GM12874 (cell line): ENCODE data around the gene WDR20.

ENCODE experiments used
- TF ChIP-seq, protein P1 (sequence below): IDR thresholded peaks from 2 replicates; pipeline ENCODE4 v1.5.1; 2011; ENCODE audit warnings: low read depth, mild to moderate bottlenecking, control low read depth, low read length, moderate library complexity; ENCODE audit not compliant: insufficient read depth

The WDR20 gene

DNA sequence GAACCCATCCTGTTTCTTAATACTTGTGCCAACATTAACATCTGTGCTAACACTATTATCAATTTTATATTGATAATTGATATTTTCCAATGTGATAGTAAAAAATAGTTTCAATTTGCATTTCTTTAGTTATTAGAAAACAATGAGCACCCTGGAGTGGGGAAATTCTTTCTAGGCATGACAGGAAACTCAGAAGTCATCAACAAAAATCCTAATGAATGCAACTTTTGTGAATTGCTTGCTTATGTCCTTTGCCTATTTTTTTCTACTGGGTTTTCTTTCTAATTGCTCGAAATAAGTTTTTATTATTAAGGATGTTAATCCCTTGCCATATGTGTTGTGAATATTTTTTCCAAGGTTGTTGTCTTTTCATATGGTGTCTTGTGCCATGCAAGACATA is 18.1 kb upstream of the WDR20 start:
- TF ChIP-seq, protein P1, sequence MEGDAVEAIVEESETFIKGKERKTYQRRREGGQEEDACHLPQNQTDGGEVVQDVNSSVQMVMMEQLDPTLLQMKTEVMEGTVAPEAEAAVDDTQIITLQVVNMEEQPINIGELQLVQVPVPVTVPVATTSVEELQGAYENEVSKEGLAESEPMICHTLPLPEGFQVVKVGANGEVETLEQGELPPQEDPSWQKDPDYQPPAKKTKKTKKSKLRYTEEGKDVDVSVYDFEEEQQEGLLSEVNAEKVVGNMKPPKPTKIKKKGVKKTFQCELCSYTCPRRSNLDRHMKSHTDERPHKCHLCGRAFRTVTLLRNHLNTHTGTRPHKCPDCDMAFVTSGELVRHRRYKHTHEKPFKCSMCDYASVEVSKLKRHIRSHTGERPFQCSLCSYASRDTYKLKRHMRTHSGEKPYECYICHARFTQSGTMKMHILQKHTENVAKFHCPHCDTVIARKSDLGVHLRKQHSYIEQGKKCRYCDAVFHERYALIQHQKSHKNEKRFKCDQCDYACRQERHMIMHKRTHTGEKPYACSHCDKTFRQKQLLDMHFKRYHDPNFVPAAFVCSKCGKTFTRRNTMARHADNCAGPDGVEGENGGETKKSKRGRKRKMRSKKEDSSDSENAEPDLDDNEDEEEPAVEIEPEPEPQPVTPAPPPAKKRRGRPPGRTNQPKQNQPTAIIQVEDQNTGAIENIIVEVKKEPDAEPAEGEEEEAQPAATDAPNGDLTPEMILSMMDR, result no peak

- TF ChIP-seq, protein P1, result no peak
These were observed 15.3 kb upstream of the WDR20 start for GRCh38 chr14:102124419-102124818.

- TF ChIP-seq, protein P1, result no peak
These were observed 14.2 kb upstream of the WDR20 start for GRCh38 chr14:102125546-102125945.

DNA sequence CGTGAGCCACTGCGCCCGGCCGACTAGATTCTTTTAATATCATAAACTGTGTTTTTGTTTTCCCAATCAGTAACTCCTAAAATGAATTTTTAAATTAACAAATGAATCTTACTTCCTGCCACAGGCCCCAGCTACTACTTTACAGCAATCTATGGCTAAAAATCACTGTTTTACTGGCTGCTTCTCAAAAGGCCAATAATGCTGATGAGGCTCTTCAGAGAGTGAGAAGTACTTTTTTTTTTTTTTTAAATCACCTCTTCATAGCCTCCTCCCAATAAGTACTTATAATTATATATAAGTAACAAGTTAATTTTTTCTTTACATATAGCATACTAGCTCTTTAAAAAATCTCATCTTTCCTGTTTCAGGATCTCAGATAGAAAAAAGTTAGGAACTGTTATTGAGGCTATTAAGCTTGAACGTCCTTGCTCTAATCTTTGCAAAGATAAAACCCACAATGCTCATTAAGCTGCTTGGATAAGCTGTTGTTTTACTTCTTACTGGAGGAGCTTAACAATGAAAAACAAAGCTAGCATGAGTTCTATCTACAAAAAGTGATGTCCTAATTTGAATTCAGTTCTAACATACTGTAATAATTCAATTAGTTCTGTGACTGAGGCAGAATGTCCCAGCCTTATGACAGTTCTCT is 12.8 kb upstream of the WDR20 start:
- TF ChIP-seq, protein P1, result no peak

- TF ChIP-seq, protein P1, result no peak
These were observed 8.0 kb upstream of the WDR20 start for GRCh38 chr14:102131741-102132140.

- TF ChIP-seq, protein P1, result no peak
These were observed 1.2 kb upstream of the WDR20 start for GRCh38 chr14:102138535-102138934.

- TF ChIP-seq, protein P1, result no peak
These were observed 774 bp upstream of the WDR20 start for GRCh38 chr14:102138961-102139285.
